WTC11 (cell line): ENCODE results near the gene CACNA2D3.

Experiments
- CTCF ChIP-seq: fragments of 200-600 bp; IDR thresholded peaks from 2 replicates; pipeline ENCODE4 v1.8.0; 2022; ENCODE audit warnings: antibody characterized with exemption
- GTF2I ChIP-seq: fragments of 250-450 bp; sonication (Bioruptor Pico); conservative IDR thresholded peaks from 2 replicates; pipeline ENCODE4 v1.4.0; 2021; ENCODE audit warnings: mild to moderate bottlenecking
- NR2C2 ChIP-seq: sonication (generic); formaldehyde crosslinking; IDR thresholded peaks from 2 replicates; pipeline ENCODE4 v1.8.0; 2022; ENCODE audit warnings: mild to moderate bottlenecking, missing genetic modification reagents
- ZNF263 ChIP-seq: sonication (generic); formaldehyde crosslinking; IDR thresholded peaks from 2 replicates; pipeline ENCODE4 v1.8.1; 2022; ENCODE audit warnings: low read depth, mild to moderate bottlenecking, moderate library complexity, missing genetic modification reagents
- TF ChIP-seq, protein P1 (sequence below): sonication (generic); formaldehyde crosslinking; IDR thresholded peaks from 2 replicates; pipeline ENCODE4 v1.8.1; 2023; ENCODE audit warnings: mild to moderate bottlenecking, missing genetic modification reagents, borderline replicate concordance

- TF ChIP-seq NR2C2 (CRISPR knock-in tag), result no peak
- no peak for TF ChIP-seq CTCF
- no peak for TF ChIP-seq ZNF263 (CRISPR knock-in tag)
- TF ChIP-seq, protein P1, sequence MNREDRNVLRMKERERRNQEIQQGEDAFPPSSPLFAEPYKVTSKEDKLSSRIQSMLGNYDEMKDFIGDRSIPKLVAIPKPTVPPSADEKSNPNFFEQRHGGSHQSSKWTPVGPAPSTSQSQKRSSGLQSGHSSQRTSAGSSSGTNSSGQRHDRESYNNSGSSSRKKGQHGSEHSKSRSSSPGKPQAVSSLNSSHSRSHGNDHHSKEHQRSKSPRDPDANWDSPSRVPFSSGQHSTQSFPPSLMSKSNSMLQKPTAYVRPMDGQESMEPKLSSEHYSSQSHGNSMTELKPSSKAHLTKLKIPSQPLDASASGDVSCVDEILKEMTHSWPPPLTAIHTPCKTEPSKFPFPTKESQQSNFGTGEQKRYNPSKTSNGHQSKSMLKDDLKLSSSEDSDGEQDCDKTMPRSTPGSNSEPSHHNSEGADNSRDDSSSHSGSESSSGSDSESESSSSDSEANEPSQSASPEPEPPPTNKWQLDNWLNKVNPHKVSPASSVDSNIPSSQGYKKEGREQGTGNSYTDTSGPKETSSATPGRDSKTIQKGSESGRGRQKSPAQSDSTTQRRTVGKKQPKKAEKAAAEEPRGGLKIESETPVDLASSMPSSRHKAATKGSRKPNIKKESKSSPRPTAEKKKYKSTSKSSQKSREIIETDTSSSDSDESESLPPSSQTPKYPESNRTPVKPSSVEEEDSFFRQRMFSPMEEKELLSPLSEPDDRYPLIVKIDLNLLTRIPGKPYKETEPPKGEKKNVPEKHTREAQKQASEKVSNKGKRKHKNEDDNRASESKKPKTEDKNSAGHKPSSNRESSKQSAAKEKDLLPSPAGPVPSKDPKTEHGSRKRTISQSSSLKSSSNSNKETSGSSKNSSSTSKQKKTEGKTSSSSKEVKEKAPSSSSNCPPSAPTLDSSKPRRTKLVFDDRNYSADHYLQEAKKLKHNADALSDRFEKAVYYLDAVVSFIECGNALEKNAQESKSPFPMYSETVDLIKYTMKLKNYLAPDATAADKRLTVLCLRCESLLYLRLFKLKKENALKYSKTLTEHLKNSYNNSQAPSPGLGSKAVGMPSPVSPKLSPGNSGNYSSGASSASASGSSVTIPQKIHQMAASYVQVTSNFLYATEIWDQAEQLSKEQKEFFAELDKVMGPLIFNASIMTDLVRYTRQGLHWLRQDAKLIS, result no peak
- no peak for TF ChIP-seq GTF2I (CRISPR knock-in tag)
These were observed 621.9 kb downstream of the CACNA2D3 start for GRCh38 chr3:54744291-54744690.
